GM19468 (cell line): ENCODE results near the gene HKDC1.

Experiments
- ATAC-seq: cut with Tn5 transposase; IDR thresholded peaks from one replicate; pipeline ENCODE4 v1.9.1; 2021; ENCODE audit warnings: mild to moderate bottlenecking, moderate library complexity, moderate number of reproducible peaks; ENCODE audit not compliant: unreplicated experiment; ENCODE audit errors: extremely low read depth

HKDC1 gene

DNA sequence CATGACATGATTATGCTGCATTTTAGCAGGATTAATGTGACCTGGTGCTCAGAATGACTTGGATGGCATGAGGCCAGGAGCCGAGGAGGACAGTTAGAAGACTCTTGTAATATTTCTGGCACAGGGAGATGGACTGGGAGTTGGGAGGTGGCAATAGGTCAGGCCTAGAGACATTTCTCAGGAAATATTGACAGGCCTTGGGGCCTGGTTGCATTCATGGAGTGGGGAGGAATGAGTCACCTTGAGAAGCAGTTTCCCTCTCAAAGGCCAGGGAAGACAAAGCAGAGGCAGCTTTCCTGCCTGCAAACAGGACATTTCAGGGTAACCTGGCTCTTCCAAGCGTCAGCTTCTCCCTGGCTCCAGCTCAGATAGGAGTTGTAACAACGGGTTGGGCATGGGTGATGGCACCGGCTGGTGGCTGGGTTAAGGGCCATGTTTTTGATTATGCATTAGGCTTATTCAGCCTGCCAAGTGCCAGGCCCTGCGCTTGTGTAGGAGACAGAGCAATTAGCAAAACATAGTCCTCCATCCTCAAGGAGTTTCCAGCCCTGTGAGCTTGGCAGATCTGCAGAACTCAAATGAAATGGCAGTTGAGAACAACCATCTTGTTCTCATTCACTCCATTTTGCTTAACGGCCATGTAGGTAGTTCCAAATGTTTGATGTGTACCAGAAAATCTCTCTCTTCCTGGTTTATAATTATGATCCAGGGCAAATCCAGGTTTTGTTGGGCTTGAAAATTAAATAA is 96.4 kb downstream of the HKDC1 start:
- no peak for ATAC-seq
